HG03103 (cell line): ENCODE data around the gene ZCCHC18.

Source experiments
- ATAC-seq: cut with Tn5 transposase; IDR thresholded peaks from one replicate; pipeline ENCODE4 v1.9.1; 2021; ENCODE audit warnings: low read depth; ENCODE audit not compliant: unreplicated experiment

The ZCCHC18 gene

DNA sequence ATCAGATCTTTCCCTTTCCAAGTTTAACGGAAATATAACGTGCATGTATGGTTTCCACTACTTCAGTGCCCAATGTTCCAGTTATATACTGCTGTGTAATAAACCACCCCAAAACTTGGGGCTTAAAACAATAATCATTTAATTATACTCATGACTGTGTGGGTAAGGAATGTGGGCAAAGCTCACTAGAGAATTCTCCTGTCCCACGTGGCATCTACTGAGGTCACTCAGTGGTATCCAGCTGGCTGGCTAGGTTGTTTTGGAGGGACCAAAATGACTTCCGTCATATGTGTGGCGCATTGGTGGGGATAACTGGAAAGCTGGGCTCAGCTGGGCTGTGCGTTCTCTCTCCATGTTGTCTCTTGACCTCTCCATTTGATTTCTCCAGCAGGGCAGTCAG is 18.5 kb downstream of the ZCCHC18 start:
- ATAC-seq: no peak

DNA sequence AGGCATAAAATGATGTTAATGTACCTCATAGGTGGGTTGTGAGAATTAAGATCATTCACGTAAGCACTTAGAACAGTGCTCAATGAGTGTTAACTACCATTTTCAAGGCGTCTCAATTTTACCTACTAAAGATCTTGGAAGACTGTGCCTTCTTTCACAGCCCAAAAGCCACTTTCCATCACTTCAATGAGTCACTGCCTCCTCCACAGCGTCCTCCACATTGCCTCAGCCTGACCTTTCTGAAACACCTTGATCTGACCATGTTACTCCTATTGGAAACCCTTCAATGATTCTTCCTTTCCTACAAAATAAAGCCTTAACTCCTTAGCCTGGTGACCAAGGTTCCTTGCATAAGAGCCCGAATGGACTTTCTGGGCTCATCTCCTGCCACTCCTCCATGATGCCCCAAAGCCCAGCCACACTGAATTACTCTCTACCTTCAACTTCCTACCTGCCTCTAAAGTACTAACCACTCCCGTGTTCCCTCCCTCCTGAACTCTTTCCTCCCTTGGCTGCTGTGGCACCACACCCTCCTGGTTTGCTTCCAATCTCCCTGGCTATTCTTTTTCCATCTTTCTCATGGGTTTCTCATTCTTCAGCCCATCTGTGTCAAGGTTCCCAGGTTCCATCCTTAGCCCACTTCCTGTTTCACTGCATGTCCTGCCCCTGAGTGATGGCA is 22.4 kb downstream of the ZCCHC18 start:
- no peak for ATAC-seq

DNA sequence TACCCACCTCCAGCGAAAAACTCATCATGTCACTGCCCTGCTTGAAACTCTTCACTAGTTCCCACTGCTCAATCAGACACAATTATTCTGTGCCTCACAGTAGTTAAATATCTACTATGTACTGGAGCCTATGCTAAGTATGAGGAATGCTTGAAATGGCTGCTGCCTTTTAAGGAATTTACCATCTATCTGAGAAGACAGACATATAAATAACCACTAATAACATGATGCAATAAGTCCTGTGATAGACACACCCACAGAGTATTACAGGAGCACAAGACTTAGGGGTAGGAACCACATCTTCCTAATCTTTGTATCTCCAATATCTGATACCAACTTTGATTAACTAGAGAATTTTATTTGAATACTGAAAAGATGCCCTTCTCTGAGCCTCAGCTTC is 23.4 kb downstream of the ZCCHC18 start:
- no peak for ATAC-seq

DNA sequence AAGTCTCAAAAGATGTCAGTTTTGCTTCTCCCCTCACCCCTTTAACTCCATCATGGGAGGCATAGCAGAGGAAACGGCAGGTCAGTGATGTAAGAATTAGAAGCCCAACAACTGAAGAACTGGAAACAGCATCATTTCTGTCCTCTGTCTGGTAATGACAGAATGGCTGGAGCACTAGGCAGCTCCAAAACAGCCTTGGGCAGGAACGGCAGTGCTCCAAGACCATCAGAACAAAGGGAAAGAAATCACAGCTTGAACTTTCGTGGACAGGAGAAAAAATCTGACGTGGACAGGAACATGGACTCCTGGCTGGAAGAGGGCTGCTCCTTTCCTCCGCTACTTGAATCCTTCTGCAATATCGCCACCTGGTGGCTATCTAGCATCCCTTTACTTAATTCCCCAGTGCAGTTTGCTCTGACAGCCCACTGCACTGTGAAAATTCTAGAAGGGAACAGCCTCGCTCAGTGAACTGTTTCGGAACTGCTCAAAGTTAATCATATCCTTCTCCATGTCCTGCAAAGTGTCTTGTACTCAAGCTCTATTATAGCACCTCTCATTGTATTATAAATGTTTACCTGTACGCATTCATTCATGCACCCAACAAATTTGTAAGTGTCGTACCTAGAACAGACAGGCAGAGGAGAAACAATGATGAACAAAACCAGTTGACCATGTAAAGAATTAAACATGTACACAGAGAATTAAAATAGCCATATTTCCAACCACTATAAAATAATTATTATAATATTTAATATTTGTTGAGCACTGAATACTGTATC is 24.1 kb downstream of the ZCCHC18 start:
- ATAC-seq: peak; percentile 90

DNA sequence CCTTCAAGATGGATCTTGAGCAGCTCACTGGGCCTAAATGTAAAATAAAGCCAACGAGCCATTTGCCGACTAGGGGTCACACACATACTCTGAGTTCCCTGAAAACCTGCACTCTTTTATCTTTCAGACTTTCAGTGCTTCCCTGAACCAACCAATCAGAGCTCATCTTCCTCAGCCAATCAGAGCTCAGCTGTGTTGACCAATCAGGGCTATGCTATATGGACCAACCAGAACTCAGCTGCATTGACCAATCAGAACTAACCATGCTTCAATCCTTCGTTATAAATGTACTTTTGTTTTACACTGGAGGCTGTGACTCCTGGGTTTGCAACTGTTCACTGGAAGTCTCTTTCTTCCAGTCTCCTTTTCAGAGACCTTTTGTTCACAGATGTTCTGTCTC is 25.2 kb downstream of the ZCCHC18 start:
- ATAC-seq: no peak

DNA sequence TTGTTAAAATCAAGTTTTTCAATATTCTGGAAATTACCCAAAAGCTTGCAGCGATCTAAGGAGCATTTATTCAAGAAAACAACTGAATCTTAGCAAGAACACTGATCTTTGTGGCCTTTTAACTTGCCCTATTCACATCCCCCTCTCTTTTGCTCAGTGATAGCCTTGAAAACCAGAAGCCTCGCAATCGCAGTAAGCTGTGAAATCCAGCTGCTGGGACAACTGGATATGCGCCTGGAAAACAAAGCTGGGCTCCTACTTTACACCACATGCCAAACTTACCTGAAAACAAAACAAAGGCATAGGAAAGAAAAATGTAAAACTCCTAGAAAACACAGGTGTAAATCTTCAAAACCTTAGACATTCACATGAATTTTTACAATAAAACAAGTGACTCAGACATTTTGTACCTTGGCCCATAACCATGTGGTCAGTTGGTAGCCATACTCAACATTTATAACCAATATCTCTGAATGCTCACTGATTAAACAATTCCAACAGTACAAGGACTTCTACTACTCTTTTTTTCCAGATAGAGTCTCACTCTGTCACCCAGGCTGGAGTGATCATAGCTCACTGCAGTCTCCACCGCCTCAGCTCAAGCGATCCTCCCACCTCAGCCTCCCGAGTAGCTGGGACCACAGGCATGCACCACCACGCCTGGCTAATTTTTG is 28.9 kb downstream of the ZCCHC18 start:
- no peak for ATAC-seq

DNA sequence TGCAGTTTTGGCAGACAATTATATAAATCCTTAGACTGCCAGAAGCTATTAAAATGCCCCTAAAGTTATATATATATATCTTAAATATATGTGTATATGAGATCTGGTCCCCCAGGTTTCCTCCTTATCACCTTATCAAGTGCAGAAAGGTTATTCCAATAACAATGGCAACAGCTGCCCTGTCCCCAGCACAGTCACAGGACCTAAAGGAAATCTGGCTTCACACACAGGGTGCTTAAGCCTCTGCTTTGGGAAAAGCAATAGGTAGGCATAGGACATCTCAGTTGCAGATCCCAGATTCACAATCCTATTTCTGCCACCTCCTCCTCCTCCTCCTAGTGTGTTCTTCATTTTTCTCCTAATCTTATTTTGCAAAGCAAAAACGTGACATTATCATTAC is 38.7 kb downstream of the ZCCHC18 start:
- ATAC-seq: no peak

DNA sequence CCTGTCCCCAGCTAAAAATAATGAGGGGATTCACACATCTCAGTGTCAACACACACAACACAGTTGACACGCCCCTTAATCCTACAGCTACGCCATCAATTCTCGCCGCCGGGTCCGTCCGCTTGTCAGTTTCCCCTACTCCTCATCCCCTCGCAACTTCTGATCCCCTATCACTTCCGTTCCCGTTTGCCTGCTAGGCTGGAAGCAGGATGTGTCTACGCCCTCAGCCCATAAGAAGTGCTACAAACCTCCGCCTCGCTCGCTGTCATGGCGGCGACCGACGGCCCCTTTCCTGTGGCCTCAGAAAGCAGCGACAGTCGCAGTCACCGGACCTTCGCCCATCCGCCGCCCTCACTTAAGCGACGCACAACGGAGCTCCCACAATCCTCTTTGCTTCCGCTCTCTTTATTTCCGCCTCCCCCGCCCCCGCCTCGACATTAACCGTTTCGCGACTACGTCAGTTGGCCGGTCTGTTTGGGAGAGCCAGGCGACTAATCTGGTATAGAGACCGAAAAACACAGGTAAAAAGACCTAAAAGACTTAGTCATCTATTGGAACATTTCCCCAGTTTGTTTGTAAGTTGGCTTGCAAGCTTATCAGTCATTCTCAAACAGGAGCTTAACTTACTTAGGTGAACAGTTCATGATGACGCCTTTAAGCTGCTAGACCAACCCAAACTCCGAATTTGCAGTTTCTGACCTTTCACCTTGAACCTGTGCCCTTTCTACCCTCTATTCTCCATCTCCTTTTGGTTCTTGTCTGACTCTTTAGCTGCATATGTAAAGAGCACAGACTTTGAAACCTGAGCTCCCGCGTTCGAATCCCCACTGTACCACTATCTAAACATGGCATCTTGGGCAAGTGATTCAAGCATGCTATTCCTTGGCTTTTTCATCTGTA is 44.6 kb downstream of the ZCCHC18 start, which contains the start of gene SLC25A53:
TSS of gene SLC25A53 (minus strand) at position 380 of the 900 bp plus-strand sequence. CDS start 51,752 bp downstream, outside the sequence.
- ATAC-seq: peak; percentile 91
